ENCODE data around the gene PHAX. TPM values are rescaled to one million over a fixed set of nuclear protein-coding genes. Genes with fewer than 3 reads are reported as not detected.
A peak's percentile ranks its signal among the peaks of the same experiment; 100 is the strongest.

PHAX gene
- polyA plus RNA-seq, 2 of the 4 experiments (the other 2 are of a cell fraction), result 74.8 to 90.2 TPM

- Histone ChIP-seq H3K27ac (peak overlapping the region; percentile 77 to 88), H3K9me3 (no peaks in the 10 kb centered on the region), H3K4me3 (peak overlapping the region; percentile 54), H3K4me2 (peak overlapping the region; percentile 97), H3K4me1 (peaks cover 24% of the 10 kb centered on the region)
- TF ChIP-seq POLR2A (IDR thresholded peaks at IDR 0.05; ENCODE audit: low read length) (no peak), REST (IDR thresholded peaks at IDR 0.05) (no peak), HES2 (IDR thresholded peaks at IDR 0.05) (no peak), GATA3 (IDR thresholded peaks at IDR 0.05; ENCODE audit: borderline replicate concordance) (no peak), JUNB (IDR thresholded peaks at IDR 0.05) (no peak), ZNF302 (CRISPR knock-in tag; IDR thresholded peaks at IDR 0.05) (no peak), RARB (CRISPR knock-in tag; IDR thresholded peaks at IDR 0.05) (no peak), TFCP2L1 (CRISPR knock-in tag; IDR thresholded peaks at IDR 0.05) (no peak), BHLHE40 (IDR thresholded peaks at IDR 0.05; ENCODE audit: low read depth, low read length) (no peak), E2F6 (IDR thresholded peaks at IDR 0.05; ENCODE audit: borderline replicate concordance, low read depth) (no peak), FOXS1 (CRISPR knock-in tag; IDR thresholded peaks at IDR 0.05) (no peak), KDM1A (IDR thresholded peaks at IDR 0.05; ENCODE audit: low read depth) (no peak), CBX8 (IDR thresholded peaks at IDR 0.05) (no peak), JUN (IDR thresholded peaks at IDR 0.05) (no peak), HOXB5 (CRISPR knock-in tag; IDR thresholded peaks at IDR 0.05) (no peak), EHF (CRISPR knock-in tag; IDR thresholded peaks at IDR 0.05) (no peak)
- CTCF ChIA-PET, result interaction anchor here (0.7 to 3.7 kb wide), 27 partner anchors 10 to 257 kb away, joined by 3 to 34 read pairs (median 5); no protein-coding TSS in a partner anchor
- 58% methylated on average over 22 of the region's 22 CpGs for WGBS (ENCODE audit: missing lambda C conversion rate)
- FAIRE-seq (no peak), DNase-seq (ENCODE audit: low read depth in 1 of 2, low spot score in 1 of 2) (no peak), ATAC-seq (no peak; a peak in 1 of 6 replicates)
- POLR2A ChIA-PET, result interaction anchor here (0.6 to 2.0 kb wide), 8 partner anchors 10 to 207 kb away, joined by 3 to 14 read pairs (median 4); partner anchors contain the start of gene LMNB1
These were observed 5.2 kb upstream of the PHAX start for GRCh38 chr5:126595486-126596083.

GRCh38 chr5:126597156-126597555 lies 3.6 kb upstream of the PHAX start:
- Histone ChIP-seq H3K4me1 (peaks cover 29% of the 10 kb centered on the region), H3K27ac (peak overlapping the region in 1 of 2 experiments; percentile 38; a peak in 1 of 6 replicates), H3K9me3 (no peaks in the 10 kb centered on the region), H3K4me3 (no peak overlapping the region), H3K4me2 (0 out of 3 replicates have a peak overlapping the region, but pooled peaks have one; percentile 22)
- TF ChIP-seq FOSL2 (IDR thresholded peaks at IDR 0.05) (no peak), FOSL2 (CRISPR knock-in tag; IDR thresholded peaks at IDR 0.05) (peak; percentile 60), KDM5A (IDR thresholded peaks at IDR 0.05) (no peak), RFX5 (IDR thresholded peaks at IDR 0.05) (no peak)
- FAIRE-seq, result no peak
- ChIA-PET CTCF (interaction anchor here (3.3 to 3.5 kb wide), 2 partner anchors 244 to 258 kb away, joined by 24 to 34 read pairs; no protein-coding TSS in a partner anchor), POLR2A (no interaction called here)
- WGBS (ENCODE audit: missing lambda C conversion rate), result 45% methylated on average over 4 of the region's 4 CpGs
- ATAC-seq, result no peak
- DNase-seq (ENCODE audit: low read depth in 1 of 2, low spot score in 1 of 2), result peak; percentile 12 to 60

- WGBS (ENCODE audit: missing lambda C conversion rate), result 90% methylated on average over 7 of the region's 7 CpGs
- H3K4me1 ChIP-seq, result peaks cover 18% of the 10 kb centered on the region; the same call in 2 of the 3 replicates
- H3K4me2 ChIP-seq, result no peak overlapping the region
- ChIA-PET POLR2A (no interaction called here), CTCF (interaction anchor here (1.0 to 3.5 kb wide), 6 partner anchors 8 to 246 kb away, joined by 4 to 22 read pairs (median 8); partner anchors contain the start of gene LMNB1)
- no peak overlapping the region for H3K27ac ChIP-seq
- DNase-seq (ENCODE audit: low read depth in 1 of 2, low spot score in 1 of 2), result no peak
- FAIRE-seq, result no peak
- H3K9me3 ChIP-seq, result no peaks in the 10 kb centered on the region
- no peak overlapping the region for H3K4me3 ChIP-seq
- ATAC-seq, result no peak
- no peak for TF ChIP-seq E2F6 (IDR thresholded peaks at IDR 0.05; ENCODE audit: borderline replicate concordance, low read depth)
- TF ChIP-seq USF2 (IDR thresholded peaks at IDR 0.05), result no peak
- TF ChIP-seq MAX (IDR thresholded peaks at IDR 0.05), result no peak
- no peak for TF ChIP-seq JUNB (IDR thresholded peaks at IDR 0.05)
- TF ChIP-seq NFE2L2 (conservative IDR thresholded peaks at IDR 0.05; ENCODE audit: low read length), result no peak
- no peak for TF ChIP-seq BCL3 (IDR thresholded peaks at IDR 0.05)
- TF ChIP-seq RFX5 (IDR thresholded peaks at IDR 0.05), result no peak
- TF ChIP-seq KDM1A (IDR thresholded peaks at IDR 0.05; ENCODE audit: low read depth), result no peak
- no peak for TF ChIP-seq FOSB (CRISPR knock-in tag; IDR thresholded peaks at IDR 0.05)
- TF ChIP-seq MAFK (IDR thresholded peaks at IDR 0.05; ENCODE audit: partially characterized antibody), result no peak
- no peak for TF ChIP-seq POLR2A (IDR thresholded peaks at IDR 0.05; ENCODE audit: low read length)
- TF ChIP-seq MAZ (IDR thresholded peaks at IDR 0.05; ENCODE audit: borderline replicate concordance, low read depth, low read length), result no peak
- no peak for TF ChIP-seq ZNF302 (CRISPR knock-in tag; IDR thresholded peaks at IDR 0.05)
- TF ChIP-seq EHMT2 (IDR thresholded peaks at IDR 0.05; ENCODE audit: low read depth), result no peak
- TF ChIP-seq BHLHE40 (IDR thresholded peaks at IDR 0.05; ENCODE audit: low read depth, low read length), result no peak
These were observed 1.2 kb upstream of the PHAX start for GRCh38 chr5:126599499-126599898.

All from A549 (cell line).